Sigmoid colon (tissue), 7 donors: Measurements from ENCODE around the gene STAC. TPM values are rescaled to one million over a fixed set of nuclear protein-coding genes. Genes with fewer than 3 reads are reported as not detected.

Experiments used
- DNase-seq: peaks from one replicate; pipeline ENCODE4 v3.0.0-alpha.2; 2019
- H3K27ac ChIP-seq, 4 donors: fragments of 200-600 bp; sonication (generic); one replicate each; pipeline ENCODE4 v1.5.1; 2016 to 2019; ENCODE audit warnings: mild to moderate bottlenecking in 1 of 4
- H3K27me3 ChIP-seq, 3 donors: fragments of 200-600 bp; sonication (generic); one replicate each; pipeline ENCODE4 v1.5.1; 2019; ENCODE audit warnings: mild to moderate bottlenecking in 1 of 3
- H3K36me3 ChIP-seq, 4 donors: fragments of 200-600 bp; sonication (generic); one replicate each; pipeline ENCODE4 v1.5.1; 2016 to 2019
- H3K4me1 ChIP-seq, 4 donors: fragments of 200-600 bp; sonication (generic); one replicate each; pipeline ENCODE4 v1.5.1; 2017 to 2019
- H3K4me3 ChIP-seq, 4 donors: fragments of 200-600 bp; sonication (generic); one replicate each; pipeline ENCODE4 v1.5.1; 2017 to 2019; ENCODE audit warnings: mild to moderate bottlenecking in 2 of 4, moderate library complexity in 1 of 4
- H3K9me3 ChIP-seq, 4 donors: fragments of 200-600 bp in 3 of 4; sonication (generic) in 3 of 4; one replicate each; pipeline versions ENCODE4 v1.5.1 to v1.6.1; 2013 to 2019
- CTCF ChIP-seq, 4 experiments: fragments of 450-650 bp in 3 of 4; fragments of 200-600 bp in 1 of 4; IDR thresholded peaks; one replicate each; pipeline ENCODE4 v1.5.1; 2016 to 2019; ENCODE audit warnings: antibody characterized with exemption in 4 of 4, mild to moderate bottlenecking in 3 of 4, moderate library complexity in 2 of 4
- EP300 ChIP-seq, 4 donors: sonication (generic); formaldehyde crosslinking; IDR thresholded peaks; one replicate each; pipeline ENCODE4 v1.6.1; 2017; ENCODE audit warnings: antibody characterized with exemption in 4 of 4
- POLR2A ChIP-seq, 2 donors: fragments of 450-650 bp; IDR thresholded peaks; one replicate each; pipeline ENCODE4 v1.6.1; 2016; ENCODE audit warnings: antibody characterized with exemption in 2 of 2, mild to moderate bottlenecking in 2 of 2, moderate library complexity in 2 of 2
- POLR2AphosphoS5 ChIP-seq, 4 donors: sonication (generic); formaldehyde crosslinking; IDR thresholded peaks; one replicate each; pipeline ENCODE4 v1.6.1; 2017; ENCODE audit warnings: antibody characterized with exemption in 4 of 4
- WGBS, 2 donors: extraction: QIAGEN DNeasy Blood & Tissue Kit; methylation state at CpG; one replicate each; pipeline ENCODE4 v1.1.7; 2013; 5-methylcytosine and 5-hydroxymethylcytosine counted together
- intact Hi-C: fragments of 100-400 bp; cut with DNase I; formaldehyde crosslinking; loops from one replicate; pipeline ENCODE4 v1.15.1; 2023
- polyA plus RNA-seq, 3 donors: library from polyadenylated mRNA; stranded (reverse); fragments of 200-250 nt; gene quantifications; one replicate each; pipeline ENCODE4 v1.2.3, GENCODE V29; 2013
- total RNA-seq, 4 donors: library from RNA; depleted of rRNA; stranded (reverse); fragments of >200 nt; gene quantifications; one replicate each; pipeline ENCODE4 v1.1.0, GENCODE V29; 2016
- donor health status: healthy with polysubstance abuse.
- donor health status: Bipolar disorder and iron deficiency.
- donor health status: healthy.

The STAC gene
- total and polyA plus RNA-seq, 7 donors = 0.42 to 39.6 (median 17.4) TPM; not detected in 2

DNA sequence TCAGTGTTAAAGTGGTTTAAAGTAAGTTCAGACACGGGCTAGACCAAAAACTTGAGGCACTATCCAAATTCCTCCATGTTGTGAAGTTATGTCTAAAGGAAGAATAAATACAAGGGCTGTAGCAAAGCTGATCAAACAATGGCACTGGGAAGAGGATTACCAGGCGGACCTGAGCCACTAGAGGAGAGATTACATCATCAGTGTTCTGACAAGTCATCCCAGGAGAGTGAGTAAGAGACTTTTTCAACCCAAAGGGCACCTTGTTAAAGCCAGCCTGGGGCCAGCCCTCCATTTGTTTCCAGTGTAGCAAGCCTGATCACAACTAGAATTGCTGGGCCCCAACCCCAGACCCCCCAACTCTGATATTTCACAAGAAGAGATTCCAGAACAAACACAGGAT lies 217.1 kb downstream of the STAC start:
- no peaks in the 10 kb centered on the region for H3K36me3 ChIP-seq
- H3K27ac ChIP-seq = no peak overlapping the region
- no peak for DNase-seq
- H3K4me1 ChIP-seq = no peaks in the 10 kb centered on the region
- H3K4me3 ChIP-seq = no peak overlapping the region
- H3K27me3 ChIP-seq = no peaks in the 10 kb centered on the region
- no peak for TF ChIP-seq CTCF (IDR thresholded peaks at IDR 0.05)
- no peak for TF ChIP-seq POLR2AphosphoS5 (IDR thresholded peaks at IDR 0.05)
- no peak for TF ChIP-seq EP300 (IDR thresholded peaks at IDR 0.05)
- TF ChIP-seq POLR2A (IDR thresholded peaks at IDR 0.05) = no peak
- intact Hi-C loops = no loop called here
- WGBS, 2 donors = 54 to 77% methylated on average over 2 of the region's 2 CpGs
- no peaks in the 10 kb centered on the region for H3K9me3 ChIP-seq
